Colonic mucosa (tissue), 4 donors: ENCODE results near the gene PNKD. TPM values are rescaled to one million over a fixed set of nuclear protein-coding genes. Genes with fewer than 3 reads are reported as not detected.

Experiments
- DNase-seq: peaks from one replicate; pipeline ENCODE4 v3.0.0-alpha.2; 2020
- H3K27ac ChIP-seq: fragments of 200-600 bp; one replicate; pipeline ENCODE4 v1.8.0; 2021
- H3K27me3 ChIP-seq: fragments of 200-600 bp; one replicate; pipeline ENCODE4 v1.8.0; 2021
- H3K36me3 ChIP-seq: fragments of 200-600 bp; one replicate; pipeline ENCODE4 v1.8.0; 2021
- H3K4me1 ChIP-seq: fragments of 200-600 bp; one replicate; pipeline ENCODE4 v1.8.0; 2021; ENCODE audit warnings: mild to moderate bottlenecking
- H3K4me3 ChIP-seq: fragments of 200-600 bp; one replicate; pipeline ENCODE4 v1.8.0; 2021
- H3K9ac ChIP-seq, 2 donors: one replicate each; pipeline ENCODE4 v1.7.0; 2013; ENCODE audit warnings: control low read depth in 2 of 2, low read depth in 2 of 2, low read length in 2 of 2
- H3K9me3 ChIP-seq: fragments of 200-600 bp; one replicate; pipeline ENCODE4 v1.8.0; 2021
- CTCF ChIP-seq: fragments of 200-600 bp; IDR thresholded peaks from one replicate; pipeline ENCODE4 v1.8.0; 2022; ENCODE audit warnings: antibody characterized with exemption, mild to moderate bottlenecking
- intact Hi-C: fragments of 100-400 bp; cut with DNase I; formaldehyde crosslinking; loops from one replicate; pipeline ENCODE4 v1.14.1; 2022
- total RNA-seq, 2 donors: library from RNA; stranded (reverse); fragmentation: NEBNext Ultra II Directional in 1 of 2; extraction: Animal tissue kit (Norgen Biotek cat#: 25700) in 1 of 2; gene quantifications; one replicate each; pipeline ENCODE4 v1.2.1, GENCODE V29; 2021
- donor health status: healthy.
- donor health status: DM: no; HTN: no; CAD: no.
- donor health status: DM: no; HTN: no; CAD: no.

Gene PNKD
- total RNA-seq, 2 donors from 2014 or later: 109 to 136 TPM

GRCh38 chr2:218344755-218345417 lies 74.6 kb downstream of the PNKD start:
- TF ChIP-seq CTCF: no peak

GRCh38 chr2:218345491-218346236 lies 75.3 kb downstream of the PNKD start:
- no peak for DNase-seq
- H3K27me3 ChIP-seq: no peaks in the 10 kb centered on the region
- H3K36me3 ChIP-seq: no peaks in the 10 kb centered on the region
- no peaks in the 10 kb centered on the region for H3K9me3 ChIP-seq
- no peaks in the 10 kb centered on the region for H3K4me1 ChIP-seq
- intact Hi-C loops: no loop called here
- no peak overlapping the region for H3K27ac ChIP-seq
- no peak for TF ChIP-seq CTCF
- H3K4me3 ChIP-seq: no peak overlapping the region
- H3K9ac ChIP-seq: no peak overlapping the region

More at GRCh38 chr2:218344755-218345417, 74.6 kb downstream of the PNKD start:
- Histone ChIP-seq H3K4me1 (no peaks in the 10 kb centered on the region), H3K27ac (no peak overlapping the region), H3K9ac (no peak overlapping the region), H3K36me3 (no peaks in the 10 kb centered on the region), H3K27me3 (no peaks in the 10 kb centered on the region), H3K4me3 (no peak overlapping the region), H3K9me3 (no peaks in the 10 kb centered on the region)
- intact Hi-C loops: no loop called here
- DNase-seq: no peak

- no peak for DNase-seq
- no peaks in the 10 kb centered on the region for H3K36me3 ChIP-seq
- no peaks in the 10 kb centered on the region for H3K4me1 ChIP-seq
- H3K4me3 ChIP-seq: no peak overlapping the region
- H3K9ac ChIP-seq: no peak overlapping the region
- H3K27me3 ChIP-seq: no peaks in the 10 kb centered on the region
- TF ChIP-seq CTCF: no peak
- no peak overlapping the region for H3K27ac ChIP-seq
- H3K9me3 ChIP-seq: no peaks in the 10 kb centered on the region
- intact Hi-C loops: no loop called here
Observed at GRCh38 chr2:218347172-218347571, 76.9 kb downstream of the PNKD start.

GRCh38 chr2:218354045-218354444 lies 83.7 kb downstream of the PNKD start:
- Histone ChIP-seq H3K9me3 (no peaks in the 10 kb centered on the region), H3K4me3 (no peak overlapping the region), H3K36me3 (no peaks in the 10 kb centered on the region), H3K9ac (no peak overlapping the region), H3K27ac (no peak overlapping the region), H3K4me1 (no peaks in the 10 kb centered on the region), H3K27me3 (no peaks in the 10 kb centered on the region)
- no peak for DNase-seq
- no peak for TF ChIP-seq CTCF
- intact Hi-C loops: loop anchor here (10.0 kb wide), 1 partner anchor 169 kb away; no protein-coding TSS in a partner anchor

GRCh38 chr2:218354850-218355443 lies 84.6 kb downstream of the PNKD start:
- Histone ChIP-seq H3K27ac (no peak overlapping the region), H3K27me3 (no peaks in the 10 kb centered on the region), H3K9ac (no peak overlapping the region), H3K36me3 (no peaks in the 10 kb centered on the region), H3K4me1 (no peaks in the 10 kb centered on the region), H3K9me3 (no peaks in the 10 kb centered on the region), H3K4me3 (no peak overlapping the region)
- TF ChIP-seq CTCF: no peak
- DNase-seq: no peak
- intact Hi-C loops: loop anchor here (10.0 kb wide), 1 partner anchor 170 kb away; no protein-coding TSS in a partner anchor
